Keratinocyte (primary cell): Measurements from ENCODE around the gene SYT12. TPM values are rescaled to one million over a fixed set of nuclear protein-coding genes. Genes with fewer than 3 reads are reported as not detected.

Experiments used
- DNase-seq: peaks from one replicate; pipeline ENCODE4 v3.0.0-alpha.2; 2011; ENCODE audit warnings: low read depth, missing footprints, low spot score
- FAIRE-seq: peaks from 2 replicates; lab custom pipeline; 2011; peaks lifted over from hg19 to GRCh38; lab: Jason Lieb, UNC
- H2AFZ ChIP-seq: 2 replicates; pipeline ENCODE4 v1.6.0; 2012; ENCODE audit warnings: low read length, control low read depth, inconsistent platforms; ENCODE audit not compliant: control insufficient read depth
- H3K27ac ChIP-seq: 2 replicates; pipeline ENCODE4 v1.5.1; 2011; ENCODE audit warnings: low read length; ENCODE audit not compliant: control insufficient read depth, insufficient read depth
- H3K27me3 ChIP-seq: 3 replicates; pipeline ENCODE4 v1.6.0; 2011; ENCODE audit warnings: low read length; ENCODE audit not compliant: control insufficient read depth, insufficient read depth; ENCODE audit errors: extremely low read depth
- H3K36me3 ChIP-seq, 2 experiments: 2 replicates in 1 of 2; 3 replicates in 1 of 2; pipeline ENCODE4 v1.5.1; 2011; ENCODE audit warnings: low read length in 2 of 2, mild to moderate bottlenecking in 1 of 2; ENCODE audit not compliant: control insufficient read depth in 2 of 2, insufficient read depth in 2 of 2; ENCODE audit errors: extremely low read depth in 1 of 2
- H3K4me1 ChIP-seq: 3 replicates; pipeline ENCODE4 v1.5.1; 2011; ENCODE audit warnings: low read length; ENCODE audit not compliant: control insufficient read depth, insufficient read depth; ENCODE audit errors: extremely low read depth
- H3K4me2 ChIP-seq: 3 replicates; pipeline ENCODE4 v1.6.0; 2011; ENCODE audit warnings: low read depth, low read length; ENCODE audit not compliant: control insufficient read depth, insufficient read depth; ENCODE audit errors: extremely low read depth
- H3K4me3 ChIP-seq, 3 experiments: fragments of 200-600 bp in 1 of 3; sonication (generic) in 1 of 3; 2 replicates in 2 of 3; 3 replicates in 1 of 3; pipeline ENCODE4 v1.5.1; 2011 to 2016; ENCODE audit warnings: low read length in 3 of 3, mild to moderate bottlenecking in 3 of 3, control low read depth in 2 of 3, inconsistent platforms in 1 of 3, low read depth in 1 of 3, mixed read lengths in 1 of 3, mixed run types in 1 of 3, moderate library complexity in 1 of 3; ENCODE audit not compliant: control insufficient read depth in 2 of 3, insufficient read depth in 2 of 3; ENCODE audit errors: extremely low read depth in 1 of 3
- H3K79me2 ChIP-seq: 2 replicates; pipeline ENCODE4 v1.6.0; 2012; ENCODE audit warnings: low read length; ENCODE audit not compliant: control insufficient read depth, insufficient read depth
- H3K9ac ChIP-seq: 3 replicates; pipeline ENCODE4 v1.6.0; 2011; ENCODE audit warnings: low read length; ENCODE audit not compliant: control insufficient read depth, insufficient read depth; ENCODE audit errors: extremely low read depth
- H3K9me1 ChIP-seq: 3 replicates; pipeline ENCODE4 v1.6.0; 2011; ENCODE audit warnings: low read length; ENCODE audit not compliant: control insufficient read depth, insufficient read depth; ENCODE audit errors: extremely low read depth
- H3K9me3 ChIP-seq: 2 replicates; pipeline ENCODE4 v1.5.1; 2012; ENCODE audit warnings: low read depth, low read length; ENCODE audit not compliant: control insufficient read depth
- H4K20me1 ChIP-seq: 3 replicates; pipeline ENCODE4 v1.6.0; 2011; ENCODE audit warnings: low read length; ENCODE audit not compliant: control insufficient read depth, insufficient read depth; ENCODE audit errors: extremely low read depth
- CTCF ChIP-seq, 3 experiments: IDR thresholded peaks in 1 of 3; conservative IDR thresholded peaks in 1 of 3; optimal IDR thresholded peaks in 1 of 3; 2 replicates in 2 of 3; 3 replicates in 1 of 3; pipeline versions ENCODE3 to v1.5.1; 2011; ENCODE audit warnings: low read length in 3 of 3, mild to moderate bottlenecking in 3 of 3, moderate library complexity in 2 of 3, control low read depth in 1 of 3, inconsistent platforms in 1 of 3; ENCODE audit not compliant: insufficient read depth in 2 of 3; ENCODE audit errors: extremely low read depth in 1 of 3
- EZH2 ChIP-seq: IDR thresholded peaks from one replicate; pipeline ENCODE4 v1.6.1; 2012; ENCODE audit warnings: inconsistent platforms, mild to moderate bottlenecking, low read length, moderate library complexity
- dilution Hi-C: fragments of 300-500 bp; cut with MboI; formaldehyde crosslinking; loops from one replicate; pipeline ENCODE4 v1.7.0; 2020; ENCODE audit warnings: low sequenced_read_pairs; ENCODE audit not compliant: extremely low pct_ligation_motif_present
- polyA plus RNA-seq, 5 experiments: library from polyadenylated mRNA; depleted of rRNA in 3 of 5; stranded (reverse) in 3 of 5; stranded (forward) in 1 of 5; unstranded in 1 of 5; fragments of >200 nt; gene quantifications; 1 replicate in 1 of 5; 2 replicates in 3 of 5; 3 replicates in 1 of 5; pipeline versions ENCODE4 v1.2.1 to v1.2.3, GENCODE V29; 2011 to 2012; ENCODE audit warnings: missing spikeins in 2 of 5, low read depth in 1 of 5, low replicate concordance in 1 of 5

The SYT12 gene
- polyA plus RNA-seq, 1 donor (not counting 4 experiments of a cell fraction or from before 2014, with no cell fraction given), result 0.05 TPM

- Histone ChIP-seq H3K36me3 (no peaks in the 10 kb centered on the region), H3K9me3 (no peaks in the 10 kb centered on the region), H3K4me2 (peak overlapping the region; percentile 74), H3K79me2 (no peaks in the 10 kb centered on the region), H3K4me3 (peak overlapping the region in 2 of 3 experiments; percentile 6 to 32), H2AFZ (no peak overlapping the region), H3K27ac (peak overlapping the region; percentile 38), H3K27me3 (peaks cover 22% of the 10 kb centered on the region), H3K4me1 (peaks cover 40% of the 10 kb centered on the region), H3K9ac (peak overlapping the region; percentile 49), H3K9me1 (peaks cover 3% of the 10 kb centered on the region), H4K20me1 (no peaks in the 10 kb centered on the region)
- dilution Hi-C loops, result no loop called here
- TF ChIP-seq CTCF (optimal IDR thresholded peaks at IDR 0.05 in 1 of 3, IDR thresholded peaks at IDR 0.05 in 1 of 3, conservative IDR thresholded peaks at IDR 0.05 in 1 of 3; ENCODE audit: extremely low read depth in 1 of 3, insufficient read depth in 2 of 3, low read length in 3 of 3), result no peak
- no peak for TF ChIP-seq EZH2
- DNase-seq (no peak), FAIRE-seq (no peak)
Measured at GRCh38 chr11:67032830-67033551, 10.1 kb downstream of the SYT12 start.

GRCh38 chr11:67033661-67034166, 10.8 kb downstream of the SYT12 start:
- Histone ChIP-seq H3K36me3 (no peaks in the 10 kb centered on the region), H3K4me2 (peak overlapping the region; percentile 74), H3K9ac (peak overlapping the region; percentile 49), H2AFZ (no peak overlapping the region), H4K20me1 (no peaks in the 10 kb centered on the region), H3K27me3 (peaks cover 22% of the 10 kb centered on the region), H3K79me2 (no peaks in the 10 kb centered on the region), H3K27ac (peak overlapping the region; percentile 38), H3K9me1 (peaks cover 3% of the 10 kb centered on the region), H3K4me1 (peaks cover 35% of the 10 kb centered on the region), H3K4me3 (peak overlapping the region in 2 of 3 experiments; percentile 6 to 32), H3K9me3 (no peaks in the 10 kb centered on the region)
- FAIRE-seq (peak; percentile 97), DNase-seq (peak; percentile 61)
- TF ChIP-seq EZH2 (no peak), CTCF (optimal IDR thresholded peaks at IDR 0.05 in 1 of 3, IDR thresholded peaks at IDR 0.05 in 1 of 3, conservative IDR thresholded peaks at IDR 0.05 in 1 of 3; ENCODE audit: extremely low read depth in 1 of 3, insufficient read depth in 2 of 3, low read length in 3 of 3) (no peak)
- dilution Hi-C loops, result no loop called here
